OCI-LY3 (cell line): ENCODE results near the gene GPR183.

ENCODE experiments used
- H2AFZ ChIP-seq: fragments of 200-600, 300-600 bp; shearing (Covaris generic); 2 replicates; pipeline ENCODE4 v1.6.0; 2014; ENCODE audit warnings: antibody characterized with exemption, low read depth, low read length
- H3K27ac ChIP-seq: fragments of 200-600, 300-600 bp; sonication (generic); 2 replicates; pipeline ENCODE4 v1.5.1; 2014; ENCODE audit warnings: mild to moderate bottlenecking, low read length, moderate library complexity, mixed read lengths
- H3K27me3 ChIP-seq: fragments of 200-600, 300-600 bp; sonication (generic); 2 replicates; pipeline ENCODE4 v1.6.1; 2014; ENCODE audit warnings: low read depth, low read length, mixed read lengths
- H3K36me3 ChIP-seq: fragments of 200-600, 300-600 bp; sonication (generic); replicated peaks from 2 replicates; pipeline ENCODE3; 2014; ENCODE audit warnings: low read depth, low read length, mixed read lengths
- H3K4me1 ChIP-seq: fragments of 300-600, 200-600 bp; sonication (generic); 2 replicates; pipeline ENCODE4 v1.6.1; 2014; ENCODE audit warnings: low read length, mixed read lengths
- H3K4me2 ChIP-seq: fragments of 200-600, 300-600 bp; sonication (generic); 2 replicates; pipeline ENCODE4 v1.6.1; 2014; ENCODE audit warnings: low read length, mixed read lengths
- H3K4me3 ChIP-seq: fragments of 300-600, 200-600 bp; sonication (generic); 2 replicates; pipeline ENCODE4 v1.5.1; 2014; ENCODE audit warnings: antibody characterized with exemption, mild to moderate bottlenecking, low read length, moderate library complexity
- H3K79me2 ChIP-seq: fragments of 300-600, 200-600 bp; shearing (Covaris generic); 2 replicates; pipeline ENCODE4 v1.6.1; 2014; ENCODE audit warnings: mild to moderate bottlenecking, low read length, mixed read lengths
- H3K9ac ChIP-seq: fragments of 300-600, 200-600 bp; shearing (Covaris generic); 2 replicates; pipeline ENCODE4 v1.6.0; 2014; ENCODE audit warnings: mild to moderate bottlenecking, low read length, moderate library complexity
- H3K9me3 ChIP-seq: fragments of 200-600, 300-600 bp; shearing (Covaris generic); 2 replicates; pipeline ENCODE4 v1.6.1; 2014; ENCODE audit warnings: low read length, mixed read lengths; ENCODE audit not compliant: insufficient read depth
- H4K20me1 ChIP-seq: fragments of 200-600, 300-600 bp; sonication (generic); 2 replicates; pipeline ENCODE4 v1.6.1; 2016; ENCODE audit warnings: low read length, mixed read lengths; ENCODE audit not compliant: insufficient read depth
- CTCF ChIP-seq: fragments of 200-600, 300-600 bp; sonication (generic); IDR thresholded peaks from 2 replicates; pipeline ENCODE4 v1.5.1; 2014; ENCODE audit warnings: antibody characterized with exemption, low read length, low read depth
- EZH2phosphoT487 ChIP-seq: fragments of 200-600 bp; shearing (Covaris generic); IDR thresholded peaks from 2 replicates; pipeline ENCODE4 v1.6.1; 2018; ENCODE audit warnings: antibody characterized with exemption, mixed run types, low read depth

The GPR183 gene

GRCh38 chr13:99278200-99278599 is 29.0 kb downstream of the GPR183 start:
- no peak for TF ChIP-seq CTCF
- Histone ChIP-seq H3K4me2 (no peak overlapping the region), H3K4me3 (no peak overlapping the region), H4K20me1 (peaks cover 5% of the 10 kb centered on the region), H3K27me3 (peaks cover 16% of the 10 kb centered on the region), H2AFZ (no peak overlapping the region), H3K9me3 (no peaks in the 10 kb centered on the region), H3K36me3 (peaks cover 18% of the 10 kb centered on the region), H3K9ac (no peak overlapping the region), H3K4me1 (peaks cover 40% of the 10 kb centered on the region), H3K27ac (no peak overlapping the region), H3K79me2 (no peaks in the 10 kb centered on the region)

GRCh38 chr13:99277629-99278028 is 29.6 kb downstream of the GPR183 start:
- H3K79me2 ChIP-seq, result no peaks in the 10 kb centered on the region
- H2AFZ ChIP-seq, result no peak overlapping the region
- no peak for TF ChIP-seq CTCF
- TF ChIP-seq EZH2phosphoT487, result no peak
- no peak overlapping the region for H3K4me3 ChIP-seq
- H3K27ac ChIP-seq, result no peak overlapping the region
- H3K36me3 ChIP-seq, result peaks cover 22% of the 10 kb centered on the region
- H3K4me2 ChIP-seq, result no peak overlapping the region
- peaks cover 5% of the 10 kb centered on the region for H4K20me1 ChIP-seq
- peaks cover 34% of the 10 kb centered on the region for H3K4me1 ChIP-seq
- no peak overlapping the region for H3K9ac ChIP-seq
- H3K27me3 ChIP-seq, result peaks cover 16% of the 10 kb centered on the region
- H3K9me3 ChIP-seq, result peaks cover 1% of the 10 kb centered on the region; the same call in 1 of the 2 replicates

- peaks cover 2% of the 10 kb centered on the region for H4K20me1 ChIP-seq
- H3K4me2 ChIP-seq, result no peak overlapping the region
- H3K27ac ChIP-seq, result no peak overlapping the region
- H3K27me3 ChIP-seq, result peaks cover 16% of the 10 kb centered on the region
- H3K79me2 ChIP-seq, result no peaks in the 10 kb centered on the region
- peaks cover 31% of the 10 kb centered on the region for H3K36me3 ChIP-seq
- H2AFZ ChIP-seq, result no peak overlapping the region
- no peak overlapping the region for H3K4me3 ChIP-seq
- peaks cover 32% of the 10 kb centered on the region for H3K4me1 ChIP-seq
- H3K9ac ChIP-seq, result no peak overlapping the region
- TF ChIP-seq EZH2phosphoT487 (no peak), CTCF (no peak)
- peaks cover 6% of the 10 kb centered on the region; the same call in 1 of the 2 replicates for H3K9me3 ChIP-seq
These were observed 30.5 kb downstream of the GPR183 start for GRCh38 chr13:99276706-99277105.

- Histone ChIP-seq H4K20me1 (no peaks in the 10 kb centered on the region), H3K27me3 (peaks cover 12% of the 10 kb centered on the region), H3K9me3 (peaks cover 6% of the 10 kb centered on the region; the same call in 1 of the 2 replicates), H3K27ac (no peak overlapping the region), H2AFZ (no peak overlapping the region), H3K79me2 (peaks cover 3% of the 10 kb centered on the region; the same call in 1 of the 2 replicates), H3K4me2 (no peak overlapping the region), H3K4me3 (no peak overlapping the region), H3K9ac (no peak overlapping the region), H3K4me1 (peaks cover 33% of the 10 kb centered on the region), H3K36me3 (peaks cover 28% of the 10 kb centered on the region)
- TF ChIP-seq EZH2phosphoT487 (no peak), CTCF (no peak)
These were observed 32.1 kb downstream of the GPR183 start for GRCh38 chr13:99275093-99275469.
